ENCODE measurements around the gene PRKAG2. TPM values are rescaled to one million over a fixed set of nuclear protein-coding genes. Genes with fewer than 3 reads are reported as not detected.

Gene PRKAG2
- total RNA-seq, 1 experiment from 2014 or later, result 59.7 TPM

DNA sequence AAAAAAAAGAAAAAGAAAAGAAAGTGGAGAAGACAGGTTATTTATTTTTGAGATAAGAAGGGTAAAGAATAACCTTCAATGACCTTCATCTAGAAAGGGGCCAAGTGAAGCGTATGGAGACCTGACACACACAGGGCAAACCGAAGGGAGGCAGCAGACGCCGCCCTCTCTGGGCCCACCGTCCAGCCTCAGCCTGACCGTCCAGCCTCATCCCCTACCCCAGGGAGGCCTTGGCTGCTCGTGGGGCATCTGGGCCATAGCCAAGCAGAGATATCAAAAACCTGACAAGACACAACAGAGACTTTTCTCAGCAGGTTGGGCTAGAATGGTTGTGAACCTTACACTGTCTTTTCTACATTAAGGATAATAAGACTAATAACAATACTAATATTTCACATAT, 10.9 kb downstream of the PRKAG2 start:
- DNase-seq (ENCODE audit: low spot score), result no peak

DNA sequence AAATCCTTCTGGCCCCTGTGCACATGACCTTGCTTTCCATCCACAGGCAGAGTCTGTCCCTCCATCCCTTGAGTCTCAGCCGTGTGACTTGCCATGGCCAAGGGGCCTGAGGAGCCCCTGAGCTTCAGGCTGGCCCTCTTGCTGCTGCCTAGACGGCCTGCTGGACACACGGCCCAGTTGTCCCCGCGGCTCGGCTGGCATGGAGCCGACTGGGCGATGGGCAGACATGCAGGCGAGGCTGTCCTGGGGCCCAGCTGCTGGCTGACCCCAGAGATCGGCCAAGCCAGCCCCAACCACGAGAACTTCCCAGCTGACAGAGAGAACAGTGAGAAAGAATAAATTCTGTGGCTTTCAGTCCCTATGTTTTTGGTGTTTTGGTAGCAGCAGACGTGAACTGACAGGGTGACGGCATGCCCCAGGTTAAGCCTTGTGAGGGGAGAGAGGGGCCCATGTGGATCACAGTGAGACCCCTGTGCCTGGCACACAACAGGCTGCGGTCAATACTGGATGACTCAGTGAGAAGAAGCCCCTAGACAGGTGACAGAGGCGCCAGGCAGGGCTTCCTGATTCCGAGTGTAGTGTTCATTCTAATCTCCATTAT, 11.7 kb downstream of the PRKAG2 start:
- no peak for DNase-seq (ENCODE audit: low spot score)

DNA sequence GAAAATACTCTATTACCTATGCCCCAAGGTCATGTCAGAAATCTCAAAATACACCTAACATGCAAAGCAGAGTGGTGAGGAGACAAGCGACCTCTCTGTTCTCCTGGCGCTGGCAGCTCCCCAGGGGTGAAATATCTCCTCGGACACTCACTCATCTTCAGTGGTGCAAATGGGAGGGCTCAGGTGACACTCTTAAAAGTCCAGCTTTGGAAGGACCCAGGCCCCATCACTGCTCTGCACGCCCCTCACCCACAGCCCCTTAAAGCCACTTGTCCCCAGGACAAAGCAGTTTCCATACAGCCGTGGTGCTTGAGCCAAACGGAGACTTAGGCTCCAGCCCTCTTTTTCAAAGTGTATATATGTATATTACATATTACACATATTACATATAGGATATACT, 12.4 kb downstream of the PRKAG2 start:
- no peak for DNase-seq (ENCODE audit: low spot score)

DNA sequence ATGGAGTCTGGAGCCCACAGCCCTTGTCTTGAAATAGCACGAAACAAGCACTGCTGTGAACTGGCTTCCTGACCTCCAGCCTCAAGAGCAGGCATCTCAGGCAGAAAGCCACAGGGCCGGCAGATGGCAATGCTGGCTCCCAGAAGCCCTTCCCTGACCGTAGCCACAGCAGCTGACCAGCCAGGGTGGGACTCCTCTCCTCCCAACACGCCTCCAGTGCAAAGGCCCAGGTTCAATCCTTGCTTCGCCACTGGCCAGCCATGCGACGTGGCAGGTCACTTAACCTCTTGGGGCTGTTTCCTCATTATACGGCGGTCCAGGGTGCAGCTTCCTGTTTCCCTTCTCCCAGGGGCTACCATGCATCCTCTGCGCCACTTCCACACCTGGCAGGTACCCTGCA, 12.8 kb downstream of the PRKAG2 start:
- no peak for DNase-seq (ENCODE audit: low spot score)

DNA sequence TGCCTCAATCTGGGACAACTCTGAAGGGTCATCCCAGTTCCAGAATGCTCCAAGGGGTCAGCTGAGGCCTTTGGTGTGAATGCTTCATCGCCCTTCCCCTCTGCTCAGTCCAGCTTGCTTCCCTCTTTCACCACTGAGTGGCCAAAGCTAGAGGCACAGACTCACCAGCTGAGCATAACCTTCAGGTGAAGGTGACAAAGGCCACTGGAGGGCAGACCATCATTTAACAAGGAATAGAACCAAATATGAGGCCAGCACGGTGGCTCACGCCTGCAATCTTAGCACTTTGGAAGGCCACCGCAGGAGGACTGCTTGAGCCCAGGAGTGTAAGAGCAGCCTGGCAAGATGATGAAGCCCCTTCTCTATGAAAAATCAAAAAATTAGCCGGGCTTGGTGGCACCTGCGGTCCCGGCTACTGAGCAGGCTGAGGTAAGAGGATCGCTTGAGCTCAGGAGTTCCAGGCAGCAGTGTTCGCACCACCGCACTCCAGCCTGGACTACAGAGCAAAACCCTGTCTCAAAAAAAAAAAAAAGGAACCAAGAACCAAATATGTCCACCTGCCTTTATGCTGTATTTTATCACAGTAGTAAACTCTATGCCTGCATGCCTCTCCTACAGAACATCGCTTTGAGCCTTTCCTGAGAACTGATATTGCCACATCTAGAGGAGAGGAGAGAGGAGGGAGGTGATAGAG, 13.4 kb downstream of the PRKAG2 start:
- DNase-seq (ENCODE audit: low spot score), result no peak

DNA sequence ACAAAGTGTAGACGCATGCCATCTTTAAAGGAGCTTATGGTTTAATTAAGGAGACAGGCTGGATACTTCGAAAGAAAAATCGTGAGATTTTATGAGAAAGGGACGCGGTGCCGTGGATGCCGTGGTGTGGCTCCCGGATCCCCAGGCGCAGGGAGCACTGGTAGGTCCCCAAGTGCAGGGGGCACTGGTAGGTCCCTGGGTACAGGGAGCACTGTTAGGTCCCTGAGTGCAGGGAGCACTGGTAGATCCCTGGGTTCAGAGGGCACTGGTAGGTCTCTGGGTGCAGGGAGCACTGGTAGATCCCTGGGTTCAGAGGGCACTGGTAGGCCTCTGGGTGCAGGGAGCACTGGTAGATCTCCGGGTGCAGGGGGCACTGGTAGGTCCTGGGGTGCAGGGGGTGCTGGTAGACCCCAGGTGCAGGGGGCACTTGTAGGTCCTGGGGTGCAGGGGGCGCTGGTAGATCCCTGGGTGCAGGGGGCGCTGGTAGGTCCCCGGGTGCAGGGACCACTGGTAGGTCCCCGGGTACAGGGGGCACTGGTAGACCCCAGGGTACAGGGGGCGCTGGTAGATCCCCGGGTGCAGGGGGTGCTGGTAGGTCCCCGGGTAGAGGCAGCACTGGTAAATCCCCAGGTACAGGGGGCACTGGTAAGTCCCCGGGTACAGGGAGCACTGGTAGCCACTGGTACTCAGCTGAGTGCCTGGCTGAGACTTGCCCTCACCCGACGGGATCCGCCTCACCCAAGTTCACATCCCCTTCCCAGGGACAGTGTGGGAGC, 14.1 kb downstream of the PRKAG2 start:
- no peak for DNase-seq (ENCODE audit: low spot score)

DNA sequence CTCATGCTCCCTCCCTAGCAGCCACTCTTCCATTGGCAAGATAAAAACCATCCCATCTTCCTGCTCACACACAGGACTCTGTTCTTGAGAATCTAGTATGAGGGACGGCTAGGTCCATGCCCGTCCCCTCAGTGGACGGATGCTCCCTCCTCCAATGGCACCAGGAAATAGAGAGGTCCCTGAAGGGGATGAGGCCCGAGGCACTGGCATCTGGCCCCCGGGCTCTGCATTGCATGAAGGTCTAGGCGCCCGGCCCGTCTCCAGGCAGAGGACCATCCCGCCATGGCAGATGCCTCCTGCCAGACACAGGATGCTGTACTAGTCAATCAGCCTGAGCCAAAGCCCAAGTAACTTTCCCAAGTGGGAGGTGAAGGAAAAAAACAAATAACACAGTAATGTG, 15.0 kb downstream of the PRKAG2 start:
- DNase-seq (ENCODE audit: low spot score), result no peak

DNA sequence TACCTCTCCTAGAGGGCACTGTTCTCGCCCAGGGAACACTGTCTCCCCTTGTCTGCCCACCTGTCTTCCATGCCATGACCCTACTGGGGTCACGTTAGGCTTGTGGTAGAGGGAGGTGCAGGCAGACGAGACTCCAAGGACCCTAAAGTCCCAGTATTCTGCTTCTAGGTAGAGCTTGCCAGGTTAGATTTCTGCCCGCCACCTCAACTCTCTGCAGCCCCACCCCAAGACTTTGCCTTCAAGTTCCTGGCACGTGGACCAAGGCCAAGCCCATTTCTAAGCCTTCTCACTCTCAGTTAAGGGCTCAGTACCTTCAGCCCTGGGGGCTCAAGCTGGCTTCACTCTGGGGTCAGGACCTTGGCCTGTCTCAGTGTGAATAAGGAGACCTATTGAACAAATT, 16.1 kb downstream of the PRKAG2 start:
- DNase-seq (ENCODE audit: low spot score), result no peak

DNA sequence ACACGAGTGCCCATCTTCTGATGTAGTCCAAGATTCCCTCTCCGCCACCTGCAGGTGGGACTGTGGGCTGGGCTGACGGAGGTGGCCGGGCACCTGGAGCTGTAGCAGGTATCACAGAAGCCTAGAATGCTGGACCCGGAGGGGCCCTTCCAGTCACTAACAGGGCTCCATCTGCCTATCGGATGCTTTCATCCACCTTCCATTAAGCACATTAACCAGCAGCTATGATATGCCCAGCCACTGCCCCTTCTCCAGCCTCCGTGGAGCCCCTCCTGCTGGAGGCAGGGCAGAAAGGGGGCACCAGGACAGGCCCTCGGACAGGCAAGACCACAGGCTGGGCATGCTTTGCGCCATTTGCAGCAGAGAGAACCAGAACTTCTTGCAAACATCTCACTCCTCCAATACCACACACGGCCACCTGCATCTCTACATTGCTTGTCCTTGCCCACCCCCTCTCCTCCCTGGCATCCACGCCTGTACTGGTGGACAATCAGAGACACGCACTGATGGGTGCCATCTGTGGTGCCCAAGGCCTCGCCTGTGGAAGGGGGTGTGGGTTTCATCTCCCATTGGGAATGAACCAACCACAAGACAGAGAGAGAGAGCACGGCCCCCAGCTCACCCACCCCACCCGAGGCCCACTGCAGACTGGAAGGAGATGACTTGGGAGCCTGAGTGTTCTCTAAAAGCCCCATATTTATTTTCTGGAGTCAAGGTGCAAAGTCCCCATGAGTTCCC, 16.8 kb downstream of the PRKAG2 start:
- DNase-seq (ENCODE audit: low spot score), result no peak

DNA sequence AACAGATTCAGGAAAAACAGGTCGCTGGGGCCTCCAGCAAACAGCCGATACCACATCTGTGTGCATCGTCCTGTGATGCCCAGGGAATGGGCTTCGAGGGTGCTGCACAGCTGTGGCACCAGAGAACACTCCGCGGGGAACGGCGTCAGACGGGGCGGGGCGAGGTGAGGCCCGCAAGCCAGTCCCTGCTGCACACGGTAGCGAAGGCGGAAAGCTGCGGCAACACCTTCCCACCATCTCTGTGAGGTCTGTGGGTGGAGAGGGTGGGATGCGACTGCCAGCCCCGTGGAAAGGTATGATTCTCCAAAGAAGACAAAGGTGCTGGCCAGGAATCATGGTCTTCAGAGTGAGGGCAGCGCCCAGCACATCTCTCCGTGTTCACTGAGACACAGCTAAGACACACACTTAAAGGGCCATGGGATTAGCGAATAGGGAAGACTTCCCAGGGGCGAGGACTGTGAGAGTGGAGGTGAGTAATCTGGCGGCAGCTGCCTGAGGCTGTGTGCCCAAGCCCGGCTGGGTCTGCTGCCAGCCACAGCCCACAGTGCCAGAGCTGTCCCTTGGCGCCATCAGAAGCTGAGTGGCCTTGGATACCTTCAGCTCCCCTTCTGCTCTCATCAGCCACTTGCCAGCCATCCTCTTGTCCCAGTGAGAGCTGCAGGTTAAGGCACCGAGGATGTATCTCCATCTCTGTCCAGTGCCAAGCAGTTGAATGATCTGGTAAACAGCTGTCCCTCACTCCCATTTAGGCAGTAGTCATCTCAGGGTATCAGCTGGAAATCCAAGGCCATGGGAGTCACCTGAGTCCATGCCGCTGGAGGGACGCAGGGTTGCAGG, 17.6 kb downstream of the PRKAG2 start:
- no peak for DNase-seq (ENCODE audit: low spot score)

DNA sequence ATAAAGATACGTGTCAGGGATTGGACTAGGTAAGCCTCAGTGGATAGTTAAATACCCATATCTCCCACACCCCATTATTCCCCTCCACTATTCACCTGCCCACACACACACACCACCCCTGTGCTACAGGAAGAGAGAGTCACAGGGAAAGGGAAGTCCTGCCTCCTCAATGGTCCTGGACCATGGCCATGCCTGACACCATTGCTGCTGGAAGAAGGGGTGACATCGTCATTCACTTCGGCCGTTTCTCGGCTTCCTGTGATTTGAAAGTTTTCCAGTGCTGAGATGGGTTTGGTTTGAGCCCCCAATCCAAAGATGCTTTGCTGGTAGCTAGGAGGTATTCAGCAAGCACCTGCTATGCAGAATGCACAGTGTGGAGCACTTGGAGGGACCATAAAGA, 18.5 kb downstream of the PRKAG2 start:
- DNase-seq (ENCODE audit: low spot score), result no peak

DNA sequence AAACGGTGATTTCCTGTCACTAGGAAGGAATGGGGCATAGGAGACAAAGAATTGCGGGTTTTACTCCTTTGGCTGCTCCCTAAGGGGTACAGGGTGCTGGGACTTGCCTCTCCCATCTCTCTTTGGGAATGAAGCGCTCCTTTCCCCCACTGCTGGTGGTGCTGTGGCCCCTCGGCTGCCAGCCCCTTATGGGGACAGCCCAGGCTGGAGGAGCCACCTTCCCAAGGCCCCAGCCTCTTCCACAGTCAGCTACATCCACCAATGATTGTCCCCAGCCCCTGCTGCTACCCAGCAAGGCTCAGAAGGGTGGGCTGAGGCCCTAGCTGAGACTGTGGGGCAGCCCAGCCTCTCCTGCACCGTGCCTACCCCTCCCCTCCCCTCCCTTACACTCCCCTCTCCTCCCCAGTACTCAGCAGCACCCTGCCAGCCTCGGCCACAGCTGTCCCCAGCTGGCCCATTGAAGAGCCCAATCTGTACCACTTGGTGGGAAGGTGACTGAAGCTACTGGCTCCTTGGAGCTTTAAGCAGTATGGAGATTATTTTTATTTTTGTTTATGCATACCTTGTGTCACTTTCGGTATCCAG, 19.0 kb downstream of the PRKAG2 start:
- DNase-seq (ENCODE audit: low spot score), result no peak

DNA sequence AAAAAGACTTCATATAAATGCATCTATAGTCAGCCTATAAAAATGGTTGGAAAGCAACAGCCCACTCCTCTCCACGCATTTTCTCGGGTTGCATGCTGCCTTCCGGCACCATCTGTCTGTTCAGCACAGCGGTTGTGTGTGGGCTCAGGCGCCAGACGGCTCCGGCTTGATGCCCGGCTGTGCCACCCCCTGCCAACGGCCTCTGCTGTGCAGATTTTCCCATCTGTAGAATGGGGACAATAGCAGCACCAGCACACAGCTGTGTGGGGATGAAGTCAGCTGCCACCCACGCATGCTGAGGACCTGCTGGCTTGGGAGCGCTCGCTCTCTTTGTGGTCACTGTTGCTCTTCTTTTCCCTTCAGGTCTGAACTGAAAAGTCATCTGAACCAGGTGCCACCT, 19.5 kb downstream of the PRKAG2 start:
- no peak for DNase-seq (ENCODE audit: low spot score)

DNA sequence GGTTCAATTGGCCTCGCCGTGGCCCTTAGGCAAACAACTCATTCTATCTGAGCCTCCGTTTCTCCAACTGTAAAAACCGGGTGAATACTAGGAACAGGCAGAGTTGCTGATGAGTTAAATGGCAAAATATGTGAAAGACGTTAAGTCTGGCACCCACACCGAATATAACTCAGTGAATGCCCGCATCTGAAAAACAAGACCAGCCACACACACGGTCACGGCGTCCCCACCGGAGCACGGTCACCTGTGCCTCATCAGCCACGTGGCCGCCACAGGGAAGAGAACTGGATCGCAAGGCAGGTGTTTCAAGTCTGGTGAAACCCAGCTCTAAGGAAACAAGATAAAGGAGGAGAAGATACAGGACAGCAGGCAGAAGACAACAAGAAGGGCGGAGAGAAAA, 20.4 kb downstream of the PRKAG2 start:
- no peak for DNase-seq (ENCODE audit: low spot score)

DNA sequence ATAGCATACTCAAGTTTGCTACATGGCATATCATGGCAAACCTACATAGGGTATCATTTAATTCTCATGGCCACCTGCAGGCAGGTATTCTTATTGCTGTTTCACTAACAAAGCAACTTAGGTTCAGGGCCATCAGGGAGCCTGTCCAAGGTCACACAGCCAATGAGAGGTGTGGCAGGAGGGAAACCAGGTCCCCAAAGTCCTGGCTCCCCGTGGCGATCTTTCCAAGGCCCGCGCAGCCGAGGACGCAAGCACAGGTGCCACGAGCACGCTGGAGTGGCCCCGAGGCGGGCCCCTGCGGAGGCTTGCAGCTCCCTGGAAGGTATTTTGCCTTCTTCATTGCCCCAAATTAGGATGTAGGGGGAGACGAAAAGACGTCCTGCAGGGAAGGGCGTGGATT, 20.8 kb downstream of the PRKAG2 start:
- DNase-seq (ENCODE audit: low spot score), result no peak

DNA sequence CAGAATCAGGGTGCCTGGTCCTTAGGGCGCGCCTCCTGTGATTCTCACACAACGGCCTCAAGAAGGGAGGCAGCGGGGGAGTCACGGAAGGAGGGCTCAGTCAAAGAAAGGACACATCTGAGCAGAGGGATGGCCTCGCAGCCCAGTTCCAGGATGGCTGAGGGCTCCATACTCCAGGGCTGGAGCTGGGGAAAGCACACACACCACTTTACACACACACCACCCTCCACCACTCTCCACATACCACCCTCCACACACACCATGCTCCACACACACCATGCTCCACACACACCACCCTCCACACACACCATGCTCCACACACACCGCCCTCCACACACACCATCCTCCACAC, 22.2 kb downstream of the PRKAG2 start:
- DNase-seq (ENCODE audit: low spot score), result no peak

DNA sequence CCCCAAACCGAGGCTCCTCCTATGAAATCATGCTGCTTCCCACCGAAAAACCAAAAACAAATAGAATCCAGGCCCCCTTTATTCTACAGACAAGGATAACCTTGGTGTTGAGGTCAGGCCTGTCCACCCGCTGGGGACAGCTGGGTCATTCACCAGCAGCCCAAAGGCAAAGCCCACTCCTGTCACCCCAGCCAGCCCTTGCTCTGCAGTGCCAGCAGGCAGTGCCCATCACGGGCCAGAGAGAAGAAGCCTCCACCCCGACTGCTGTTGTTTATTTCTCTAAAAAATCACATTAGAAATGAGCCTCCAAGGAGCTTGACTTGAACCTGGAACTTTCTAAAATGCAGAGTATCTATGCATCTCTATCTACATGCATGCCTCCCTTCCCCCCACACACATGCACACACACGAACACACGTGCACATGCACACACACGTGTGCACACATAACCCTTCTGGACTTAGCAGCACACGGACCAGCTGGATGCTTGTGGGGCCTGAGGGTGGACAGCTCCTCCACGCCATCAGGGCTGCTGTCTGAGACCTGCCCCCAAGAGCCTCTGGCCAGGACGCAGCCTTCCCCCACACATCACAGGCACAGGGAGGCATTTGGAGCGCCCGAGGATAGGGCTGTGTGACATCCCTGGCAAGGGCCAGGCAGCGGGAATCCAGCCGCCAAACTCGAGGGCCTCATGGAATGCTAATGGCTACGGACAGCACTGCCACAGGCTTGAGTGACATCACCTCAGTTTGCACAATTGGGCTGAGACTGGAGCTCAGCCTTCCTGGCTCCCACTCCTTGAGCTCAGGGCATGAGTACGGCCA, 22.8 kb downstream of the PRKAG2 start:
- DNase-seq (ENCODE audit: low spot score), result no peak

DNA sequence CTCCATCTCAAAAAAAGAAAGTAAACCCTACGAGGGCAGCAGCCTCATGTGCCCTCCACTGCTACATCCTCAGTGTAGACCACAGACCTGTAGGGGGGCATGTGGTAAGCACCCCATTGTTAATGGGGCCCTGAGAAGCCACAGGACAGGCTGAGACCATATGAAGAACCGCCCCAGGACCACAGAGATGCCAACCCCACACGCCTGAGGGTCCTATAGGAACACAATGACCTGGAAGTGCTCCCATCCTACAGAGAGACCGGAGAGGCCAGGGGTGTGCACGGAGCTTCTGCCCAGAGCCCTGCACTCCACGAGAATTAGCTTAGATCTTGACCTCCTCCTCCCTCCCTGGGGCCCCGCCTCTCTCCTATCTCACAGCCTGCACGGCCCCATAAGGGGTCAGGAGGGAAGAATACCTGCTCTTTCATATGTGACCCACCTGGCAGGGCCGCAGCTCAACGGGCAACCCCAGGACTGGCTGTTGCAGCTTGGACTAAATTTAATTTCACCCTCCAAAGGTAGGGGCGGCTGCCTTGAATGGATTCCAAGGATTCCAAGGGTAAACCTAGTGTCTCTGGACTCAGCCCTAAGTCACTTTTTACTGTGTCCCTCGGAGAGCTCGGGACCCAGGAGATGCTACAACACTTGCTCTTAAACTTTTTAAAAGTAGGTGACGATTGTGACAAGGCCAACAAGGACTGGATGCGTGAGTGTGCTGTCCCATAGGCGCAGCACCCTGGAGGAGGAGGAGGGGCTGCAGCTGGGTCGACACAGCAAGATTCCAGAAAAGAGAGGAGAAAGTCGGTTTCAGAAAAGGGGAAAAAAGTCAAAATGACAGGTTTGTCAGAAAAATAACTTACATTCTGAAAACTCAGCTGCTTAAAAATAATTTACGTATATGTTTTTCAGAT, 24.2 kb downstream of the PRKAG2 start:
- DNase-seq (ENCODE audit: low spot score), result no peak

DNA sequence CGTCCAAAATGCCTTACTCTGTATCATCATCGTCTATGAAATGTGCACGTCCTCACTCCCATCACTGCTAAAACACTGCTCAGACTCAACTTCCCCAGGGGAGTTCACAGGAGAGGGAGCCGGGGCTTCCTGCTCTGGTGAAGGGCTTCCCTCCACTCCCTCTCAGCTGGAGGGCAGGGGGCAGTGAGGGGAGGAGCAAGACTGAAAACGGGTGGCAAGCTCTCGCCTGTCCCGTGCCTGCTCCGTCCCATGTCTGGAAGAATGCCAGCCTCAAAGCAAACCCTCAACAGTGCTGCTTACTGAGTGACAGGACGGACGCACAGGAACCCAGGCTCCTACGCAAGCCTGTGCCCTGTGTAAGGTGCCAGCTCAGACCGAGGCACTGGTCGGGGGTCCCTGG, 25.1 kb downstream of the PRKAG2 start:
- no peak for DNase-seq (ENCODE audit: low spot score)

All from A172 (cell line).